Testis (tissue), 2 donors: ENCODE data around the gene SLC22A6.

Experiments
- POLR2A ChIP-seq: fragments of 450-650 bp; IDR thresholded peaks from one replicate; pipeline ENCODE4 v1.6.1; 2017; ENCODE audit warnings: antibody characterized with exemption, mild to moderate bottlenecking, moderate library complexity
- TF ChIP-seq, protein P1 (sequence below), 3 experiments: fragments of 450-650 bp in 2 of 3; fragments of 200-600 bp in 1 of 3; sonication (generic) in 1 of 3; IDR thresholded peaks; one replicate each; pipeline ENCODE4 v1.5.1; 2016 to 2019; ENCODE audit warnings: antibody characterized with exemption in 3 of 3, mild to moderate bottlenecking in 2 of 3, moderate library complexity in 1 of 3

DNA sequence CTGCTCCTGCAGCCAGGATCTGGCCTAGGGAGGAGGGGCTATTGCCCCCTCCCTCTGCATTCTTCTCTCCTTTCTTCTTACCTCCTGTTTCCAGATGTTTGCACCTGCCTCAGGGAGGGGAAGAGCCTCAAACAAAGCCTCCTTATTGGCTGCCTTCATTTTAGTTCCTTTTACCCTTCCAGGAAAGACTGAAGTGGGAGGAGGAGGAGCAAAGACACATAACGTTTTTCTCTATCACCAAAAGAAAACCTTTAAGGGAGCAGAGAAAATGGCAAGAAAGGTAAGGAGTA lies 50.3 kb downstream of the SLC22A6 start:
- TF ChIP-seq, protein P1, sequence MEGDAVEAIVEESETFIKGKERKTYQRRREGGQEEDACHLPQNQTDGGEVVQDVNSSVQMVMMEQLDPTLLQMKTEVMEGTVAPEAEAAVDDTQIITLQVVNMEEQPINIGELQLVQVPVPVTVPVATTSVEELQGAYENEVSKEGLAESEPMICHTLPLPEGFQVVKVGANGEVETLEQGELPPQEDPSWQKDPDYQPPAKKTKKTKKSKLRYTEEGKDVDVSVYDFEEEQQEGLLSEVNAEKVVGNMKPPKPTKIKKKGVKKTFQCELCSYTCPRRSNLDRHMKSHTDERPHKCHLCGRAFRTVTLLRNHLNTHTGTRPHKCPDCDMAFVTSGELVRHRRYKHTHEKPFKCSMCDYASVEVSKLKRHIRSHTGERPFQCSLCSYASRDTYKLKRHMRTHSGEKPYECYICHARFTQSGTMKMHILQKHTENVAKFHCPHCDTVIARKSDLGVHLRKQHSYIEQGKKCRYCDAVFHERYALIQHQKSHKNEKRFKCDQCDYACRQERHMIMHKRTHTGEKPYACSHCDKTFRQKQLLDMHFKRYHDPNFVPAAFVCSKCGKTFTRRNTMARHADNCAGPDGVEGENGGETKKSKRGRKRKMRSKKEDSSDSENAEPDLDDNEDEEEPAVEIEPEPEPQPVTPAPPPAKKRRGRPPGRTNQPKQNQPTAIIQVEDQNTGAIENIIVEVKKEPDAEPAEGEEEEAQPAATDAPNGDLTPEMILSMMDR (IDR thresholded peaks at IDR 0.05) = no peak
- TF ChIP-seq POLR2A = no peak
